ELF-1 (cell line): ENCODE data around the gene WDR90.

ENCODE experiments used
- DNase-seq: peaks from one replicate; pipeline ENCODE4 v3.0.0-alpha.2; 2016; ENCODE audit warnings: low read depth, low spot score

WDR90 gene

DNA sequence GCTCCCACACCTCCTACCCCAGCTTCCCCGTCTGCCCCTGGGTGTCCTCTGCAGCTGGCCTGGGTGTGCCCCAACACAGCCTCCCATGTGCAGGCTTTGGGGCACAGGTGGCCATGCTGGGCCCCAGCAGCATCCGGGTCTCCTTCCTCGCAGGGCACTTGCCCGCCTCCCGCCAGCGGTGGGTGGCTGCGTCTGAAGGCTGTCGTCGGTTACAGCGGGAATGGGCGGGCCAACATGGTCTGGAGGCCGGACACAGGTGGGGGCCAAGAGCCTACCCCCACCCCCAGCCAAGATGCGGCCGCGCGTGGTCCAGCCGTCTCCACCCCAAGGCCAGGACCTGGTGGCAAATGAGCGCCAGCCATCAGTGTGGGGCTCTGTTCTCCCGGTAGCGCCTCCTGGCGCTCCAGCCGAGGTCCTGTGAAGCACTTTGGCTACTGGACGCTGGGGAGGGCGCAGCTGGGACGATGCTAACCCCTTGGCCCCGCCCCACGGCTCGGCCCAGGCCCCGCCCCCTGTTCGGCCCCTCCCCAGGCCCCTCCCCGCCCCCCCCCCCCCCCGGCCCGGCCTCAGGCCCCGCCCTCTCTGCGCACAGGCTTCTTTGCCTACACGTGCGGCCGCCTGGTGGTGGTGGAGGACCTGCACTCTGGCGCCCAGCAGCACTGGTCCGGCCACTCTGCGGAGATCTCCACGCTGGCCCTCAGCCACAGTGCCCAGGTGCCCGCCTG lies 11.5 kb downstream of the WDR90 start:
- peak; percentile 93 for DNase-seq

DNA sequence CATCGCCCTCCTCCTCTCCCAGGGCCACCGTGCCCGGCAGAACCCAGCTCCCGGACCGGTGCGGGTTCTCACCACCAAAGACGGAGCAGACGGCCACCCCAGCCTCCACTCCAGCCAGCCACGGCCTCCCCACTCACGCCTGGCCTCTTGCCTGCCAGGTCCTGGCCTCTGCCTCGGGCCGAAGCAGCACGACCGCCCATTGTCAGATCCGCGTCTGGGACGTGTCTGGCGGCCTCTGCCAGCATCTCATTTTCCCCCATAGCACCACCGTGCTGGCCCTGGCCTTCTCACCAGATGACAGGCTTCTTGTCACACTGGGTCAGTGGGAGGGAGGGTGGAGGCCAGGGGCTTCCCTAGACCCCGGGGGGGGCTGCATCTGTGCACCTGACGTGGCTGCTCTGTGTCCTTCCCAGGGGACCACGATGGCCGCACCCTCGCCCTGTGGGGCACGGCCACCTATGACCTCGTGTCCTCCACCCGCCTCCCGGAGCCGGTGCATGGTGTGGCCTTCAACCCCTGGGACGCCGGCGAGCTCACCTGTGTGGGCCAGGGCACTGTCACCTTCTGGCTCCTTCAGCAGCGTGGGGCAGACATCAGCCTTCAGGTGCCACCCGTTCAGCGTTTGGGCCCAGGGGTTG lies 12.1 kb downstream of the WDR90 start:
- DNase-seq, result no peak

DNA sequence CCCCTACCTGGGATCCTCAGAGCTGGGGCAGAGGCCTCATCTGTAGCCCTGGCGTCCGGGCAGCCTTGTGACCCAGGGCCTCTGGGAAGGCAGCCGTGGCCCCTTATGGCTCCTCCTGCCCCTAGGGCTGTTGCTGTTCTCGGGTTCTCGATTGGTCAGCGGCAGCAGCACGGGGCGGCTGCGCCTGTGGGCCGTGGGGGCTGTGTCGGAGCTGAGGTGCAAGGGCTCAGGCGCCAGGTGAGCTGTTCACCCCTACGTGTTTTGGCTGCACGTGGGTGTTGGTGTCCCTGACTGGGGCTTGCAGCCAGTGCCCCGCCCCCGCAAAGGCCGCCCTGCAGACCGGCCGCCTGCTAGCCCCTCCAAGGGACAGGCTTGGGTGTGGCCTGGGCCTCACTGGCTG lies 12.9 kb downstream of the WDR90 start:
- no peak for DNase-seq

DNA sequence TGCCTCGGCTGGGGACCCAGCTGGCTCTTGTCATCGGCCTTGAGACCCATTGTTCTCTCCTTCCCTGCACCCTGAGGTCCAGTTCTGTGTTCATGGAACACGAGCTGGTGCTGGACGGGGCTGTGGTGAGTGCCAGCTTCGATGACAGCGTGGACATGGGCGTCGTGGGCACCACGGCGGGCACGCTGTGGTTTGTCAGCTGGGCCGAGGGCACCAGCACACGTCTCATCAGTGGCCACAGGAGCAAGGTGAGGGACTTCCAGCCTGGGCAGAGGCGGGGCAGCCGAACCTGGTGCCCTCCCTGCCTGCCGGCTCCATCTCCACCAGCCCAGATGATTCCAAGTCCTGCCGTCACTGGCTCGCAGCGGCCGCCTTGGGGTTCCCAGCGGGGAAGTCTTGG lies 13.4 kb downstream of the WDR90 start:
- DNase-seq, result no peak

DNA sequence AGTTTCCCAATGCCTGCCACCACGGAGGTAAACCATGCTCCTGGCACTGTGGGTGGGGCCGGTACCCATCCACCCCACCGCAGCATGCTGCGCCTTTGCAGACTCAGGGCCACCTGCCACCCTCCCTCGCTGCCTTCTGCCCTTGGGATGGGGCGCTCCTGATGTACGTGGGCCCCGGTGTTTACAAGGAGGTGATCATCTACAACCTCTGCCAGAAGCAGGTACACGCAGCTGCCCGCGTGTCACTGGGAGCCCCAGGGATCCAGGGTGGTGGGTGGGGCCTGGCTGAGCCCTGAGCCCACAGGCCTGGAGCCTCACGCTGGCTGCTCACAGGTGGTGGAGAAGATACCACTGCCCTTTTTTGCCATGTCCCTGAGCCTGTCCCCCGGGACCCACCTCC lies 17.4 kb downstream of the WDR90 start:
- DNase-seq, result no peak

DNA sequence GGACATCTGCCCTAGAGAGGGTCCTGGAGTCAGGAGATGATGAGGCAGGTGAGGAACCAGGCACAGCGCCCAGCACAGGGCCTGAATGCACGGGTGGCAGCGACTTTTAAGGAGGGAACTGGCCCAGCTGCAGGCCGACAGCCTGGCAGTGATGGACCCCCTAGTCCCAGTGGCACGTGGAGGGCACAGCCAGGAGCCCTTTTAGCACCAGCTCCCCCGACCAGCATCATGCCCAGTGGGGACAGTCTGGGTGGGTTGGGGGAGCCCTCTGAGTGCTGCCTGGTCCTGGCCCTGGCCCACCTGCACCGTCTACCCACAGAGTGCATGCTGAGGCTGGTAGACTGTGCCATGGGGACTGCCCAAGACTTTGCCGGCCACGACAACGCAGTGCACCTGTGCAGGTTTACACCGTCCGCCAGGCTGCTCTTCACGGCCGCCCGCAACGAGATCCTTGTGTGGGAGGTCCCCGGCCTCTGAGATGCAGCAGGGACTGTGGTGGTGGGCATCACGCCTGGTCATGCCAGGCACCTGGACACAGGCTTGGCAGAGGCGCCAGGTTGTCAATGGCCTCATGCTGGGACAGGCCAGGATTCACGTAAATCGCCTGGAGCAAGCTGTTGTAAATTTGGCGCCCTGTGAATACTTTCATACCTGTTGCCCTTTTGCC lies 18.1 kb downstream of the WDR90 start:
- no peak for DNase-seq

DNA sequence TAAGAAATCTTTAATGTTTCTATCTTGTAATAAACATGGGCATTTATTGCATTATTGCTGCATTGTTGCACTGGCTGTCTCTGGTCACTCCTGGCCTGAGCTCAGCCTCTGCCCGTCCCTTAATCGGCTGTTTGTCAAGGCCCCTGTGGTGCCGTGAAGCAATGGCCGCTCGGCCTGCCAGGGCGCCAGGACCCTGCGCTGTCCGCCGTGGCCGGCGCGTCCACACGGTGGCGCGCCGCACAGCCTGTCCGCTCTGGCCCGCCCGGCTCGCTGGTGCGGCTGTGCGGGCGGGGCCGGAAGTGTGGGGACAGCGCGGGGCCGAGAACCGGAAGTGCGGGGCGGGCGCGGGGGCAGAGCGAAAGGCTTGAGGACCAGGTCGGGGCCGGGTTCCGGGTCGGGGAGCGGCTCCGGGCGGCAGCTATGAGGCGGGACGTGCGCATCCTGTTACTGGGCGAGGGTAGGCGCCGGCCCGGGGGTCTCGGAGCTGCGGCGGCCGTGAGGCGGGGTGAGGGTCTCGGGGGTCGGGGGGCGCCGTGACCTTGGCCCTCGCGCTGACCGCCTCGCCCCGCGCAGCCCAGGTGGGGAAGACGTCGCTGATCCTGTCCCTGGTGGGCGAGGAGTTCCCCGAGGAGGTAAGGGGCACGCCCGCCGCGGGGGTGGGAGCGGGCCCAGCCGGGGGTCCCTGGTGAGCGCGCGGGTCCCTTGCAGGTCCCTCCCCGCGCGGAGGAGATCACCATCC lies 18.8 kb downstream of the WDR90 start, which contains the start of gene RHOT2:
Gene RHOT2 (plus strand): TSS at position 353 of the 739 bp plus-strand sequence. CDS start 68 bp downstream, at position 421.
- DNase-seq, result peak; percentile 93

DNA sequence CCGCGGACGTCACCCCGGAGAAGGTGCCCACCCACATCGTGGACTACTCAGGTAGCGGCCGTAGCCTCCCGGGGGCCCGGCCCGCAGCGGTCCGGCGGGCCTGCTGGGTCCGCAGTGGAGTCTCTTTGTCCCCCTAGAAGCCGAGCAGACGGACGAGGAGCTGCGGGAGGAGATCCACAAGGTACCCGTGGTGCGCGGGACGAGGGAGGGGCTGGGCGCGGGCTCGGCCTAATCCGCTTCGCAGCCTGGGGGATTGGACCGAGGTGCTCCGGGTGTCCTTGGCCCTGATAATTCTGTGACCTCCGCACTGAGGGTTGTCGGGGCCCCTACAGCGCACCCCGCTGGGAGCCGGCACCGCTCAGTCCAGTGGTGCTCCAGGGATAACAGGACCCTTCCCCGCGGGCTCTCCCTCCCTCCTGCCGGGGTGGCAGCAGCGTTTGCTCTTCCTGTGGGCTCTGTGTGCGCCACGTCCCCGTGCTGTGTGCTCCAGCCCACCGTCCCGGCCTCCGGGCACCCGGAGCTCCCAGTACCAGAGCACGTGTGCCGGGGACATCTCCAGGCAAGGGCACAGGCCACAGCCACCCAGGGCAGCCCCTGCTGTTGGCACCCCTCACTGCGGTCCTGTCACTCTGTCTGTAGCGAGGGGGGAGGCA lies 19.5 kb downstream of the WDR90 start:
- DNase-seq, result no peak

DNA sequence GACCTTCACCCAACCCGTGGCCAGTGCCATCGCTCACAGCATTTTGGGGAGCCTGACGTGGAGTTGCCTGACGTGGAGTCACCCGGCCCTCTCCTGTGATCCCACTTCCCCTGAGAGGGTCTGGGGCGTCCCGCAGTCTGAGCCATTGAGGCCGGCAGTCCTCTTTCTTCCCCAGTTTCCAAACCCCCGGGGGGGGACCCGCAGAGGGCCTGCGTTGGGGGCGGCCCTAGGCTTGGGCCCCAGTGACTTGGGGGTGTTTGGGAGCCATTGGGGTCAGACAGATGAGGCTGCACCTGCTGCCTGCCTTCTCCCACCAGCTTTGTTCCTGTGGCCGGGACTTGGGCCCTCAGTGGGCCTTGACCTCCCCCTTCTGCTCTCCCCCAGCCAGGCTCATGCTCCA lies 20.5 kb downstream of the WDR90 start:
- no peak for DNase-seq

DNA sequence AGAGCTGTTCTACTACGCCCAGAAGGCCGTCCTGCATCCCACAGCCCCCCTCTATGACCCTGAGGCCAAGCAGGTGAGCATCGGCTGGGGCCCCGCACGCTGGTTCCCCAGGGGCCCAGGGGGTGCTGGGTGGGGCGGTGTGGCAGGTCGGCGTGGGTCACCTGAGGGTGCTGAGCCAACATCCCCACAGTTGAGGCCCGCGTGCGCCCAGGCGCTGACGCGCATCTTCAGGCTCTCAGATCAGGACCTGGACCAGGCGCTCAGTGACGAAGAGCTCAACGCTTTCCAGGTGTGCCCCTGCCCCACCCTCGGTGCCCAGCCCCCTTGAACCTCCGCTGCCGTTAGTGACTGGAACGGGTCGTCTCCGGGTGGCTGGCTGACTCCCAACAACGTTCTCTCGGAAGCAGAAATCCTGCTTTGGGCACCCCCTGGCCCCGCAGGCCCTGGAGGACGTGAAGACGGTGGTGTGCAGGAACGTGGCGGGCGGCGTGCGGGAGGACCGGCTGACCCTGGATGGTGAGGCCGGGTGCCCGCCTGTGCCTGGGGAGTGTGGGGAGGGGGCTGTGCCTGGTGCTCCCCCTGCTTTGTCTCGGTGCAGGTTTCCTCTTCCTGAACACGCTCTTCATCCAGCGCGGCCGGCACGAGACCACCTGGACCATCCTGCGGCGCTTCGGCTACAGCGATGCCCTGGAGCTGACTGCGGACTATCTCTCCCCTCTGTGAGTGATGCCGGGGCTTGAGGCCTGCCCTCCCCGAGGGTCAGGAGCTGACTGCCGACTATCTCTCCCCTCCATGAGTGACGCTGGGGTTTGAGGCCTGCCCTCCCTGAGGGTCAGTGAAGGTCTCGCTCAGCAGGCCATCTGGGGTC lies 21.6 kb downstream of the WDR90 start:
- no peak for DNase-seq

DNA sequence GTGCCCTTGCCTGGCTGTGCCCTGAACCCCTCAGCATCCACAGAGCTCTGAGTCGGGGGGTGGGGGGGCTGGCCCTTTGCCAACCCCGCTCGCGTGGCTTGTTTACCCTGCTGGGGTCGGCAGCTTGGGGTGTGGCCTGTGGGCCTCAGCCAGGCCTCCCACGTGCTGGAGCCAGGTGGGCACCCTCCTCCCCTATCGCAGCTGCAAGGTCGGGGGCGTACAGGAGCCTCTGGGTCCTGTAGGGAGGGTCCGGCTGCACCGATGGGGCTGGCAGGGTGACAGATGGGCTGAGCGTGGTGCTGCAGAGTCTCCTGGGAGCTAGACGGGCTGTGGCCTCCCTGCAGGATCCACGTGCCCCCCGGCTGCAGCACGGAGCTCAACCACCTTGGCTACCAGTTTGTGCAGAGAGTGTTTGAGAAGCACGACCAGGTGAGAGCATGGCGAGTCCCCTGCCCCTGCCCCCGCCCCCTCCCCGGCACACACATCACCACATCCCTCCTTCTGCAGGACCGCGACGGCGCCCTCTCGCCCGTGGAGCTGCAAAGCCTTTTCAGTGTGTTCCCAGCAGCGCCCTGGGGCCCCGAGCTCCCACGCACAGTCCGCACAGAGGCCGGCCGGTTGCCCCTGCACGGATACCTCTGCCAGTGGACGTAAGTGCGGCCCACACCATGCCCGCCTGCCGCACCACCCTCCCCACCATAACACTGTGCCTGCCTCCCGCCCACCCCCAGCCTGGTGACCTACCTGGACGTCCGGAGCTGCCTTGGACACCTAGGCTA lies 22.4 kb downstream of the WDR90 start:
- no peak for DNase-seq

DNA sequence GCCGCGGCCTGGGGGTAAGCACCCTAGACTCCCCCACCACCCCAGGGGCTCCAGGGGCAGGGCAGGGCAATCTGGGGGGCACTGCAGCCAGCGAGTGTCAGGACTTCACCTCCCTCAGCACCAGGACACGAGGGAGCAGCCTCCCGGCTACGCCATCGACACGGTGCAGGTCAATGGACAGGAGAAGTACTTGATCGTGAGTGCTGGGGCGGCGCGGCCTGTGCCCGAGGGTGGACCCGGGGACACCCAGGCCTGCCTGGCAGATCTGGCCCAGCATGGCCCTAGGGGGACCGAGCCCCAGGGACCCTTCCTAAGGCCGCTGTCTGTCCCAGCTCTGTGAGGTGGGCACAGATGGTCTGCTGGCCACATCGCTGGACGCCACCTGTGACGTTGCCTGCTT lies 23.2 kb downstream of the WDR90 start:
- no peak for DNase-seq

DNA sequence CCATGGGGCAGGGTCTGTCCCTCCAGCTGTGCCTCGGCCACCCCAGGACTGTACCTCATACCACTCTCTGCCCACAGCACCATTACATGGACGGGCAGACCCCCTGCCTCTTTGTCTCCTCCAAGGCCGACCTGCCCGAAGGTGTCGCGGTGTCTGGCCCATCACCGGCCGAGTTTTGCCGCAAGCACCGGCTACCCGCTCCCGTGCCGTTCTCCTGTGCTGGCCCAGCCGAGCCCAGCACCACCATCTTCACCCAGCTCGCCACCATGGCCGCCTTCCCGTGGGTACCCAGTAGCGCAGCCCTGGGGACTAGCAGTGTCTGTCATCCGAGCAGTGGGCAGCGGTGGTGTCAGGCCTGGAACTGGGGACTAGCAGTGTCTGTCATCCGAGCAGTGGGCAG lies 23.7 kb downstream of the WDR90 start:
- no peak for DNase-seq

DNA sequence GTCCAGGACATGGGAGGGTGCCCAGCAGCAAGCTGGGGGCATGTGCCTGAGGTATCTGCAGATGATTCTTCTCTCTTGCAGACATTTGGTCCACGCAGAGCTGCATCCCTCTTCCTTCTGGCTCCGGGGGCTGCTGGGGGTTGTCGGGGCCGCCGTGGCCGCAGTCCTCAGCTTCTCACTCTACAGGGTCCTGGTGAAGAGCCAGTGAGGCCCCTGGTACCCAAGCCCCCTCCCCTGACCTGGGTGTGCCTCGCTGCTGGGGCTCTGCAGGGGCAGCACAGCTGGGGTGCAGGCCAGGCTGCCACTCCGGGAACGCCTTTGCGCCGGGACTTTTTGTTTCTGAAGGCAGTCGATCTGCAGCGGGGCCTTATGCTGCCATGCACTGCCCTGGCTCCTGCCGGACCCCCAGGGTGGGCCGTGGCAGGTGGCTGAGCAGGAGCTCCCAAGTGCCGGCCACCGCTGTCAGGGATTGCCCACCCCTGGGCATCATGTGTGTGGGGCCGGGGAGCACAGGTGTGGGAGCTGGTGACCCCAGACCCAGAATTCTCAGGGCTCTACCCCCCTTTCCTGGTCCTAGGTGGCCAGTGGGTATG lies 24.3 kb downstream of the WDR90 start:
- no peak for DNase-seq

DNA sequence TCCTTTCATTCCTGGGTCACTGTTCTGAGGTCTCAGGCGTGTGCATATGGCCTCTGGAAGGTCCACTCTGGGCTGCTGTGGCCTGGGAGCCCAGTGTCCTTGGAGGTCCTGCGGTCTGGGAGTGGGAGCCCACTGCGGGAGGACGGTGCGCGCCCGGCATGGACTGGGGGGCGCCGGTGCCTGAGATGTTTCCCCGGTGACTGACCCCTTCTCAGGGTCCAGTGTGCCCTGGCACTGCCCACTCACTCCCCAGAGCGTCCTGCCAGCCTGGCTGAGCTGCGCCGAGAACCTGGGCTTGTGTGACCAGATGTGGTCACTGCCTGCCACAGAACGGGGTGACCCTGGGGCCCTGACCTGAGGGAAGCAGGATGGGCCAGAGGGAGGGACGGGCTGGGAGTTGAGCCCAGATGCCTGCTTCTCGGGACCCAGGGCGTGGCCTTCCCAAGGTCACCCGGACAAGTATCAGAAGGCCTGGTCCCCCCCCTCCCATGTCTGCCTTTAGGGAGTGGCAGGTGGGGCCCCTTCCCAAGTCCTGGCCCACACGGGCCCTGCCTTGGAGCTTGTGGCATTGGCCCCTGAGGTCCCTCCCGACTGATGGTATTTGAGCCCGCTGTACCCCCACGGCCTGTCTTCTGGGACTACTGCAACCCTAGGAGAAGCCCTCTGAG lies 25.2 kb downstream of the WDR90 start:
- no peak for DNase-seq

DNA sequence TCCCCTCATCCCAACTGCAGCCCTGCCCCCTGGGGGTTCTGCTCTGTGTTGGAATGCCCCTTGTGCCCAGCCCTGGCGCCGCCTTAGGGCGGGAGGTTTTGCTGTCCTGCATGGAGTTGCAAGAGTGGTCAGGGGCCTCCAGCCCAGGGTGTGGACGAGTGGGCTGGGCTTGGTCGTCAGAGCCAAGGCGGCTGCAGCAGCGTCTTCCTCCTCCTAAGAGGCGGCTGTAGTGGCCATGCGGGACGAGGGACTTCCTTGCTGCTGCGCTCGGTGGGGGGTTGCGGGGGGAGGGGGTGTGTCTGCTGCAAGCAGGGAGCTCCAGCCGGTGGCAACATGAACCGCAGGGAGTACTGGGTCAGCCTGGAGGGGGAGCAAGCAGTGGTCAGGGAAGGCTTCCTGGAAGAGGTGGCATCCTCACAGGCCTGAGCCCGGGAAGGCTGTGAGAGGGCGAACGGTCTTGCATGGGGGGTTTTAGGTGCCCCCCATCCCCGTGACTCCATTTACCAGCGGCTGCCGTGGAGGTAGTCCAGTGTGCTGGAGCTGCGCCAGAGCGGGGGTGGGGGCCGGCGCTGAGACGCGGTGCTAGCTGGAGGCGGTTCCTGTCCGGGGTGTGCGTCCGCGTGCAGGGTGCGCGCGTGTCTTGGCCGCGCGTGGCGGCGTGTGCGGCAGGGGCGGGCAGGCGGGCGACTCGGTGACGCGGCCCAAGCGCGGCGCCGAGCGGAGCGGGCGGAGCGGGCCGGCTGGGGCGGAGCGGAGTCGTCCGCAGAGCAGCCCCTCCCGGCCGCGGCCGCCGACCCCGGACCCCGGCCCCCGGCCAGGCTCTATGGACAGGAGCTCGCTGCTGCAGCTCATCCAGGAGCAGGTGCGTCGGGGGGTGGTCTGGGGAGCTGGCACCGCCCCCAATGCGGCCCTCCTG lies 26.1 kb downstream of the WDR90 start, which contains the start of gene RHBDL1:
Gene RHBDL1 (plus strand): TSS at position 704 of the 916 bp plus-strand sequence. CDS start 120 bp downstream, at position 824.
- peak; percentile 66 for DNase-seq

DNA sequence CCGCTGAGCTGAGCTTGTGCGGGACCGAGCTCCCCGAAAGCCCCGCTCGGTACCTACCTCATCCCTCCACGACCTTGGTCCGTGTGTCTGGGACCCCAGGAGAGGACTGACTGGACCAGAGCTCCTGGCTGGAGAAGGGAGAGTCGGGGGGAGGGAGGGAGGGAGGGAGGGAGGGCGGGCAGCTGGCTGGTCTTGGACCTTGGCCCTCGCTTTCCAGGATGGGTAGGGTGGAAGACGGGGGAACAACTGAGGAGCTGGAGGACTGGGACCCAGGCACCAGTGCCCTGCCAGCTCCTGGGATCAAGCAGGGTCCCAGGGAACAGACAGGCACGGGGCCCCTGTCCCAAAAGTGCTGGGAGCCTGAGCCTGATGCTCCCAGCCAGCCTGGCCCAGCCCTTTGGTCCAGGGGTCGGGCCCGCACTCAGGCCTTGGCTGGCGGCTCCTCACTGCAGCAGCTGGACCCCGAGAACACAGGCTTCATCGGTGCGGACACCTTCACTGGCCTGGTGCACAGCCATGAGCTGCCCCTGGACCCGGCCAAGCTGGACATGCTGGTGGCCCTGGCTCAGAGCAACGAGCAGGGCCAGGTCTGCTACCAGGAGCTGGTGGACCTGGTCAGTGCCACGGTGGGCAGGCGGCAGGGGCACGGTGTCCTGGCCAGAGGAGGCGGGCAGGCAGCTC lies 26.9 kb downstream of the WDR90 start:
- DNase-seq, result no peak
